Activated T-cell treated with anti-CD3 and anti-CD28 coated beads for 4 hours (primary cell): ENCODE results near the gene HLTF.
"Not testable (repeated sequence)": the region's sequence is repeated elsewhere in the genome, so short reads cannot be mapped to it uniquely, and the experiment has no call there.

ENCODE experiments used
- DNase-seq: peaks from one replicate; pipeline ENCODE4 v3.0.0-alpha.2; 2020

The HLTF gene

DNA sequence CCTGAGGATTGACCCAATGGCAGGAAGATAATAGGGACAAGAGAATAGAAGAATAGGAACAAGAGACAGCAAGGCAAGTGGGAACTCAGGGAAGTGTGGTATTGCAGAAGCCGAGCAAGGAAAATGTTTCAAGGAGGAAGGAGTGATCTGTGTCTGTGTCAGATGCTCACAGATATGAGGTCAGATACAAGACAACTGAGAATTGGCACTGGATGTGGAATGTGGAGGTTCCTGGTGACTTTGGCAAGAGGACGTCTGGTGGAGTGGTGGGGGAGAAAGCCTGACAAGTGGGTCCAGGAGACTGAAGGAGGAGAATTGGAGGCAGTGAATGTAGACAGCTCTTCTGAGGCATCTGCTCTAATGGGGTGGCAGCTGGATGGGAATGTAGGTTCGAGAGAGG, 70.9 kb downstream of the HLTF start:
- no peak for DNase-seq

DNA sequence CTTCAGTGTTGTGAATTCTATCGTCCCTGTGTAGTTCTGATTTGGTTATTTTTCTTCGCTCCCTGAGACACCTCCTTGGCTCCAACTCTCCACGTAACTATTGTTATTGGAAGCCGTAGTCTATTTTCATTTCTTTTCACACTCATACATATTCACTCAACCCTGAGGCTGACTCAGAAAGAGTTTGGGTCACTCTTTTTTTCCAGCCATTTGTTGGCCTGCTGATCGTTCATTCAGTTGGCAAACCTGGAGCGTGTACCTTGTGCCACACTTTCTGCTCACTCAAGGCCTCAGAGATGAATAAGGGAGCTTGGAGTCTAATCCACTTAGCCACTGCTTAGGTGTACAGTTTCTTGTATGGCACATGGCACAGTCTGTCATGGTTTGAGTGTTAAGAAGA, 72.6 kb downstream of the HLTF start:
- no peak for DNase-seq

DNA sequence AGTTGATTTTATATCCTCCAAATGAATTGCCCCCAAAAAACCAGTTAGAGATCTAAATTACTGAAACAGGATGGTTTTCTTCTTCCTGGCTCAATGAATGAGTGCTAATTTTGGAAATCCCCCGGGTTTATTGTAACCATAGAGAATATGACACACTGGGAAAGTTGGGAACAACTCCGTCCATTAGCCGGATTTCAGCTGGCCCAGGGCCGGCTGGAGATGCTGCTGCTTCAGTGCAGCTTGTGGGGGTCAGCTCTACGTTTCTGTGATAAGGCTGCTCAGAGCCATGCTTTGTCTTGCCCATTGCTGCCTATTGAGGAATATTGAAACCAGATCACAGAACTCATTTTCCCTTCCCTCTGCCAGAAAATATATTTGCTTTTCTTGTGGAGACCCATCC, 74.7 kb downstream of the HLTF start:
- DNase-seq = no peak

DNA sequence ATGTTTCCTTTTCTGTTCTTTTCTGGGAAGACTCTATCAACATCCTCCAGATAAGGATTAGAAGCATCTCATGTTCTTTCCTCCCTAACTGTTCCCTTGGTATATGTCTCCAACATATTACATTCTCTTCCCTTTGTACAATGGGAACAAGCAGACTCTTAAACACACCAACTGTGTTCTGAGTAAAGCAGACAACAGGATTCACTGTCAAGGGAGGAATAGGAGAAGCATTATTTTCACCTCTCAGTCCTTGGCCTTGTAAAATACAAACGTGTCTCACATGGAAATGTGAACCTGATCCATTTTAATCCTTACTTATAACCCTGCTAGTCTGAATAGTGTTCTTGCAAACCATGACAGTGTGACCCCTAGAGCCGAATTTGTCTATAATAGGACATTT, 75.4 kb downstream of the HLTF start:
- DNase-seq = no peak

DNA sequence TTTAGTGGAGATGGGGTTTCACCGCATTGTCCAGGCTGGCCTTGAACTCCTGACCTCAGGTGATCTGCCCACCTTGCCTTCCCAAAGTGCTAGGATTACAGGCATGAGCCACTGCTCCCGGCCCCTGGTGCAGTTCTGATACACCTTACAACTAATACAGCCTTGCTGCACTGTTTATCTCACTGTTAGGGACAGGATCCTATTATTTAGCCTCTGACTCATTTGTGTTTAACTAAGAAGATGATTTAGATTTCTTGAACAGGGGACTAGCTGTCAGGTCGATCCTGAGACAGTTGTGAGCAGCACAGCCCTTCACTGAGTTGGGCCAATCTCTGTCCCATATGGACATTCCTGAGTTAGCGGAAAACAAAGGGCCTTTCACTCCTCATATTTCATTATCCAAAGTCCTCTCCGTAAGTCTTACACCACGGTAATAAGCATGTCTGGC, 75.8 kb downstream of the HLTF start:
- DNase-seq = no peak

DNA sequence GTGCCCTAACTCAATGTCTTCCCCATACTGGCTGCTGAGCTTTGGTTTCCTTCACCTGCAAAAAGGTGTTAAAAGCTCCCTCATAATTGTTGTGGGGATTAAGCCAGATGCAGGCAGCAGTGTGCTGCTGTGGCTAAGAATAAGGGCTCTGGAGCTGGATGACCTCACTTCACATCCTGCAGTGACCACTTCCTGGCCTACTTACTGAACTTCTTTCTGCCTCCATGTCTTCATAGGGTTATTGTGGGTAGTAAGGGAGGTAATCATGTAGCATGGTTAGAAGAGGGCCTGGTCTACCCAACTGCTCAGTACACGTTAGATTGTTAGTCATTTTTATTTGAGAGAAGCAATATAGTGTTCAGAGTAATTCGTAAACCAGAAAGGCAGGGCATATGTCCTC, 76.6 kb downstream of the HLTF start:
- no peak for DNase-seq

DNA sequence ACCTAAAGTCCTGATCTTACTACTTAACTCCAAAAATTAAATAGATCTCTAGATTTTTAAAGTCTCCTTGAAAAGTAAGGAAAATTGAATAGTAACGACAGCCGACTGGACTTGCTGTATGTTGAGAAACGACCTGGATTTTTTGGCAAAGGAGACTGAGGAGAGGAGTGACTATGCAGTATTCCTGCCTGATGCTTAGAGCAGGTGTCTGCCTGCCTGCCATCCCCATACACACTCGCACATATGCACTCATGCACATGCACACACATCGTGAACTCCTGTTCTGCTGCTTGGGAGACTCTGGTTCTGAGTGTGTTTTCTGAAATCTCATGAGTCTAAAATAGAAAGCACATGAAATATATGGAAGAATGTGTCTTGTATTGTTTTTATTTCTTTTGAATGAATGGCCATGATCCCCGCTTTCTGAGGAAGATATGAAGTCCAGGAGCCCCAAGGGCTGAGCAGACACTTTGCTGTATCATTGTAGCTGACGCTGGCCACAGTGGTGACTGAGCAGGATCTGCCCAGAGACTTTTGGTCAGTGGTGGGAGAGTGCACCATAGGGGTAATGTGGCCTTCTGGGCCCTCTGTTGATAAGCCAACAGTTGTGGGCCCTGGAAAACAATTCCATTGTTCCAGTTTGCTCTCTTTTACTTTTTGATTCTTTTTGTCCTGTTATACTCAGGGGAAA, 78.6 kb downstream of the HLTF start:
- DNase-seq = no peak

DNA sequence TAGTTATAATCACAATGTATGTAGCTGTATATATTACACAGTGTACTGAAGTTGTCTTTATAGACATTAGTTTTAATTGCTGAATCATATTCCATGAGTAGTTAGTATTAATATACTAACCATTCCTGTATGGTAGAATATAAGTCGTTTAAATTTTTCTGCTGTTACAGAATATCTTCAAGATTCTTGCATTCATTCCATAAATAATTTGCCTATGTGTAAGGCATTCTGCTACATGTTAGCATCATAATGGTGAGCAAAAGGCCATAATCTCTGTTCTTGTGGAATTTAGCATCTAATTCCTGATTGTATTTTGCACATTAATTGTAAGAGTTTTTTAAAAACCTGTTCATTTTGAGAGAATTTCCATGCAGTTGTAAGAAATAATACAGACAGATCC, 80.9 kb downstream of the HLTF start:
- DNase-seq = no peak

DNA sequence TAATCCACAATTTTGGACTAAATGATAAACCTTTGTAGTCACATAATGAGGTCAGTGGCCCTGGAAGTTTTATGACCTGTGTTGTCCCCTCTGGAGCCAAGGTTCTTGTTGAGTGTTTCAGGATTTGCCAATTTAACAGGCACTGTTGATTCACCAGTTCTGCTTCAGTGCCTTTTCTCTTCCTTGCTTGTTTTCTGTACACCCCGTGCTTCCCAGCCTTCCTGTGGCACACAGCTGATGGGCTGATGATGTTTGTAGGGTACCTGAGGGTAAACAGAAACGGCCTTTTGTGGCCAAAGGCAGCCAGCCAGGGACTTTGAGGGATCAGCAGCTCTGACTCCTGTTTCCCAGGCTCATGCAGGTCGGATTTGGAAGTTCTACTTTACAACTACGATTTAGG, 81.7 kb downstream of the HLTF start:
- no peak for DNase-seq

DNA sequence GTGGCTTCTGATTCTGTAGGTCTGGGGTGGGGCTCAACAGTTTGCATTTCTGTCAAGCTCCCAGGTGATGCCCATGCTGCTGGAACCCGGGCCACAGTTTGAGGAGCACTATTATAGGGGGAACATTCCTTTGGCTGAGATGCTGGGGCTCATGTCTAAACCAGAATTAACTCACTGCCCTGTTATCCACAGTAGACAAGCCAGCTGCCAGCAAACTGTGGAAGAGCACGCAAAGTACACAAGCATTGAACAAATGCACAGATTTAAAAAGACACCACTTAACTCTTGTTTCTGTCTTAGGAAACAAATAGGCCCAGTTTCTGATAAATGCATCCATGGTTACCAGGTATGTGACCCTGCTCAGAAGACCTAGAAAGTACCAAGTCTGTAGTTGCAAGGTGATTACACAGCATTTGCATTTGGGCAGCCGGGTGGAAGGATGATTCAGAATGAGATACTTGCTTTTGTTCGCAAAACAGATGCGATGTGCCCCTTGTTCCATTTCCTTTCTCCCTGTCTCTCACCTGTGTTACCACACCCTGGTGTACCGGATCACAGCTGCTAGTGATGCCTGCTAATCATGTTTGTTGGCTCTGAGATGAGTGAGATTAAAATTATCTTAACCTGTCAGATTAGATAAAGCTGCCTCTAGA, 82.6 kb downstream of the HLTF start:
- DNase-seq = no peak

DNA sequence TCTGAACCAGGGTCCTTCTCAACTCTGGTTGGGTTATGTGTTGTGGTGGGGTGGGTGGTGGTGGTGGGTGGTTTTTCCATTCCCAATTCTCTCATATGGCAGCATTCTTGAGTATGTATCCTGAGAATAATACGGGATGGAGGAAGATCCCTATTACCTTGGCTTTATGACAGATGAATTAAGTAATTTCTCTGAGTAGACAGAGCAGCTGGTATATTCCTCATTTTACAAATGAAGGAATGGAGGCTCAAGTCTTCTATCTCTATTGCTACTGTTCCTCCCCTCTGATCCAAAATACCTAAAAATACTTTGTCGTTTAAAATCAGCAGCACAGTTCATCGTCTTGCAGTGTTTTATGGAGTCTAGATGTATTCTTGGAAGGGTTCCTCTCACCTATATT, 84.6 kb downstream of the HLTF start:
- DNase-seq = no peak

DNA sequence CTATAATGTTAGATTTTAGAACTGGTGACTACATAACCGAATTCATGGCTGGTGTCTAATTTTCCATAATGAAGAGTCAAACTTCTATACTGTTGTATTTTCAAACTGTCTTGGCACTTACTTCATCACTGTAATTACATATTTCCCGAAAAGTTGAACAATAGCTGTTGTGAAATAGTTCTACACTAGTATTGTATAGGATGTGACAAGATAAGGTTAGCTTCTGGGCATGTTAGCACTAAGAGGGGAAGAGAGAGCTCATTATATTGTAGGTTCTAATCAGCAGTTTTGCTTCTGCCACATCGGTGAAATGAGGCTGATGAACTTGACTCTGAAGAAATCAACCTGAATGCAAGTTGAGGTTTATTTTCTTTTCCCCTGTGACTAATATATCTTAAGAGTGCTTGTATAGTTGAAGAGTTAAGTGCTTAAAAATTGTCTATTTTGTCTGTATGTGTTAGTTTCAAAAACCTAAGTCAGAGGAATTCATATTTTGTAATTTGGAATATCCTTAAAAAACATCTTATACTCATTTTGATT, 86.1 kb downstream of the HLTF start:
- no peak for DNase-seq

DNA sequence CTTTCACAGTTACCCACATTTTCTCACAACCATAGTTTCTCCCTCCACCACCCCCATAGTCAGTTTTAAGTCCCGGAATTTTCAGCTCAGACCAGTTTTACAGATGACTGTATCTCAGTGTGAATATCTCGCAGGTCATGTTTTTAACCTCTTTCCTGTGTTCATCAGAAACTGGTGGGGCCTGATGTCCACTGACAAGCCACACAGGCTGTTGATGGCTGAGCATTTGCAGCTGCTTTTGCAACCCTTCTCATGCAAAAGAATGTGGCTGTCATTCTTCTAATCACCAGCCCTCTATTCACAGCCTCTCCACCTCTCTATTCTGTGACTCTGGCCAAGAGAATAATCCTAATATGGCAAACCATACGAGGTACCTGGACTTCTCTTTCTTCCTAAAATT, 86.5 kb downstream of the HLTF start:
- no peak for DNase-seq

DNA sequence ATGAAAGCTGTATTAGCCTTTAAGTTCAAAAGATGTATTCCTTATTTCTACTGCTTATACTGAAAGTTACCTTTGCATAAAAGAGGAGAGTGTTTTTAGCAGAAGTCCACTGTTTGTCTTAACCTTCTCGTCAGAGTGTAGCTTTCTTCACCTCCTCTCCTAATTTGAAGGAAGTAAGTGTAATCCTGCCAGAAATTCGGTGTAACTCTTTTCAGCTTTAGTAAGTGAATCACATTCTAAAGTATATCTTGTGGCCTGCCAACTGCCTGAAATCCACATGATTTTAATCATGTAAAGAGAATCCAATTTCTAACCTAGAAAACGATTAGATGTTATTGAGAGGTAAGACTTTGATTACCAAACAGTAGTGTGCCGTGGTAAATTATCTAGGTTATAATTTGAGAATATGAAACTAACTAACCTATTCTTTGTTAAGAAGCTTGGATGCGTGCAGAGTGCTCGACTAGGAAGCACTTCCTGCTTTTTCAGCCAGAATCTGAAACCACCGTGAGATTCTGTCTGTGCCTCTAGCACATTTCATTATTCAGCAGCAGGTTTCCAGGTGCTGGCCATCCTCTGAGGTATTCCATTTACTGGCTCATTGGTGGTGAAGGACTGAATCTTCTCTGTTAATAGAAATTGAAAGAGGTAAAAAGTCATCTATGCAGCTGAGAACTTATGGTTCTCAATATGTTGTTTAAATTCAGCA, 87.5 kb downstream of the HLTF start:
- DNase-seq = no peak

DNA sequence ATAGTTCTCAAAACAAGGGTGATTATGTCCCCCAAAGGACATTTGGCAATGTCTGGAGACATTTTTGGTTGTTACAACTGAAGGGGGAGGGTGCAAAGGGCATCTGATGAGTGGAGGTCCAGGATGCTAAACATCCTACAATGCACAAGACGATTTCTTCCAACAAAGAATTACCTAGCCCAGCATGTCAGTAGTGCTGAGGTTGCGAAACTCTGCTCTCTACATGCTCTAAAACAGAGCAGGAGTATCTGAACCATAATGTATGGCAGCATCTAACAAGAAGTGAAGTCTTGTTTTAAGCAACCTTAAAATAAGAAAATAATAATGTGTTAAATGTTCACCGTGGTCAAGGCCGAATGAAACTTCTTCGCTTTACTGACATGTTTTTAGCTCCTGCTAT, 88.0 kb downstream of the HLTF start:
- no peak for DNase-seq

DNA sequence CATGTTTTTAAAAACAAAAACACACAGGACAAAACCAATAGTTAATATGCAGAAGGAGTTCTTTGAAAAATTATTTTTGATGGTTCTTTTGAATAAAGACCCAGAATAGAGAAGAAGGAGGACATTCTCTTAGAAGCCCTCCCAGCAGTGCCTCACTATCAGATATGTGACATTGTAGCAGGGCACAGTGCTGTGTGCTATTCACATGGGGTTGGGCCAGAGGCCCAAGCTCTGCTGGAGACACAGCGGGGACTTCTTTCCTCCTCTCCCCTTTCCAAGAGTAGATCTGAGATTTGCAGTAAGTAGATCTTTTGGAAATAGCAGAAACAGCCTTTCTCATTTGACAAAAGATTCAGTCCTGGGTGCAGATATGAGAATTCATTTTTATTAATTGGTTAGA, 88.7 kb downstream of the HLTF start:
- no peak for DNase-seq

DNA sequence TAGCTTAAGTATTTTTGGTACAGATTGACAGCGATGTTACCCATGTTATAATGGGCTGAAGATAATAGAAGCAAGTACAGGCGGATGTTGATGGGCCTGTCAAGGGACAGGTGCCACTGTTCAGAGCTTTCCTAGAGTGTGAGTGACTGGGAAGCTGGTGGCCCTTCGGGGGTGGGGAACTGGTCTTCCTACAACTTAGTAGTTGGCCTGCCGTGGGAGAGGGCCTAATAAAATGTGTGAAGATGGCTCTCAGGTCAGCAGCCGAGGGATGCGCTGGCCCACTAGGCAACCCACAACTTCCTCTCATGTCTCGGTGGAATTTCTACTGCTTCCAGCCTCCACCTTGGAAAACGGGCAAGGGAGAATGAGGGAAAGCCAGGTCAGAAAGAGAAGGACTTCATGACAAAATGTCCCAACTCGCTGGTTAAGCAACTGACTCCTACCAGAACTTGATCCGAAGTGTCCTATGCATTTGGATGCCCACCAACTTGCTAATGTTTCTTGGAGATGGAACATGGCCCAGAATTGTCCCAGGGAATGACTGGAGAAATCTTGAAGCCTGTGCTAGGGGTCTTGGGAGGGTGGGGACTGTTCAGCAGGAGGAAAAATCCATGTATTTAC, 93.6 kb downstream of the HLTF start:
- DNase-seq = no peak

DNA sequence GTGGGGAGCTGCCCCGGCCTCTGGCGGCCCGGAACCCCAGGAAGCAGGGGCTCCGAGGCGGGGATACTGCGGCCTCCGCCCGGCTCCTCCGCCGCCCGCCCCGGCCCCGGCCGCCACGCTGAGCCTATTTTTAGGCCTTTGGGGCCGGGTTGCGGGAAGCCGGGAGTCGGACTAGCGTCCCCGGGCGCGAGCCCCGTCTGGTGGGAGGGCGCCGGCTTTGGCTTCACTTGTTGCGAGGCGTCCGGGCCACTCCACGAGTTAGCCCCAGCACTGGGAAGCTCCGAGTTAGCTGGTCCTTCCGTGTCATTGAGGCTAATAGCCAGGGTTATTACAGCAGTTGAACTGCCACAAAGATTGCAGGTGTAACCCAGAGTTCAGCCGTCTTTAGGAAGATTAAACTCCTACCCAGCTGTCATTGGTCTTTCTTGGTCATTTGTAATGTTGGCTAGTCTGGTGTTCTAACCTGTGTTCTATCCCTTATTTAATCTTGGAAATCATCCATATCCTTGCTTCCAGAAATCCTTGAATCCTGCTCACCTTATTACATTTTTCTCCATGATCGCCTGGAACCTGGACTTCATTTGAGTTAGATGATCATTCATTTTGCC, 94.2 kb downstream of the HLTF start:
- DNase-seq = no peak

DNA sequence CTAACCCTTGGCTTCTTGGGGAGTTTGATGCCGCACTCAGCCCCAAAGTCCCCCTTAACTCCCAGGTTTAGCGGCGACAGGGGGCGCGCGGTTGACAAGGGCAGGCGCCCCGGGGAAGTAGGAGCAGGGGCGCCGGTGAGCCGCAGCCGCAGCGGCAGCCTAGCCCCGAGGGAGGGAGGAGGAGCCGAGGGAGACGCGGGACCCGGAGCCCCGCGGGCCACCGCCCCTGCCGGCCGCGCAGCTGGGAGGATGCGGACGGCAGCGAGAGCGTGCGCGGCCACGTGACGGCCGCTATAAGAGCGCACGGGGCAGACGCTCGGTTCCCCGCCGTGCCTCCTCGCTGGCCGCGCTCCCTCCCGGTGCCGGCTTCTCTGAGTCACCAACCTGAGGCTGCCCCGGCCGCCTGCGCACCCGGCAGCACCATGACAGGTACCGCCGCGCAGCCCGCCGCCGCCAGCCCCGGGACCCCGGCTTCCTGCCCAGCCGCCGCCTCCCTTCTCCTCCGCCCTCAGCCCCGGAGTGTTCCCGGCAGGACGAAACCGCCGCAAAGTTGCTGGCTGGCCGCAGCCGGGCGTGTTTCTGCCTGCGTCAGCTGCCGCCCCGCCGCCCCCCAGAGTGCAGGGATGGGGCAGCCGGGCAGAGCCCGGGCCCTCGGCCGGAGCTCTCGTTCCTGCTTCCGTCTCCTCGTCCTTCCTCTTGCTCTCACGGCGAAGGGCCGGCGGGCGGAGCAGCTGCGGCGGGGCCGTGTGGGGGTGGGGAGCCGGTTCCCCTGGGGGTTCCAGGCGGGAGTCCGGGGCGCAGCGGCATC, 94.9 kb downstream of the HLTF start, which contains the start of gene GYG1:
GYG1 (plus strand) TSS at position 322 of the 808 bp plus-strand sequence; CDS start at position 423, 101 bp downstream.
- peak; percentile 65 for DNase-seq

DNA sequence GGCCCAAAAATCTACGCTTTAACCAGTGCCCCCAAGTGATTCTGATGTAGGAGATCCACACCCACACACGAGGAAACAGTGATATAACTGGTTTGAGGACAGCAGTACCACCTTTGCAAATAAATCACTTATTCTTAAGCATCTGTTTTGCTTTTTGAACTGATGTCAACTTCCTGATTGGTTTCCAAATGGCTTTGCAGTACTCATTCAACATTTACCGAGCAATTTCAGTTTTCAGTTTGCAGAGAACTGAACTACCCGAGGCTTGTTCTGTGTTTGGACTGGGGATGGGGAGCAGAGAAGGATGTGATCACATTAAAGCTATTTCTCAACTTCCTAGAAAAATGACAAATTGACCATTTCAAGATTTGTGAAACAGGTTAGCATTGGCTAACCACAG, 96.1 kb downstream of the HLTF start:
- no peak for DNase-seq

DNA sequence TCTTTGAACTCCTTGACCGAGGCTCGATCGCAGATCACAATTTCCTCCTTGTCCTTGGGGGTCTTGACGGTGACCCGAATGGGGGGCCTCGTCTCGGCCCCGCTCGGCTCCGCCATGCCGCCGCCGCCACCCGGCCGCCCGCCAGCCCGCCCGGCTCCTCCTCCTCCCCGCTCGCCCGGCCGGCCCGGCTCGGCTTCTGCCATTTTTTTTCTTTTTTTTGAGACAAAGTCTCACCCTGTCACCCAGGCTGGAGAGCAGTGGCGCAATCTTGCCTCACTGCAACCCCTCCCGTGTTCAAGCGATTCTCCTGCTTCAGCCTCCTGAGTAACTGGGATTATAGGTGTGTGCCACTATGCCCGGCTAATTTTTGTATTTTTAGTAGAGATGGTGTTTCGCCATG, 98.8 kb downstream of the HLTF start:
- not testable (repeated sequence) for DNase-seq

DNA sequence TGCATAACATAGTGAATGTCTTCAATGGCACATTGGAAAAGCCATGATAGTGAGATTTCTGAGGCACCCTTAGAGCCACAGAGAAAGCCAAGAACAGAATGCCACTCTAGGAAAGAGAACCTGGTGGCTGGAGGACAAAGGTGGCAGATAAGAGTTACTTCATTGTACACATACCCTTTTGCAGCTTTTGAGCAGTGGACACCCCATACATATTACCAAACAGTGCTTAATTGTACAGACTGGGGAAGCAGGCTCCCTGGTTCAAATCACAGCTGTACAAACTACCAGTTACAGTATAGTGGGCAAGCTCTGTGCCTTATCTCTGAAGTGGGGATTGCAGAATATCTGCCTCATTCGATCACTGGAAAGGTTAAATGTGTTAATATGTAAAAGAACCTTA, 105.1 kb downstream of the HLTF start:
- DNase-seq = no peak
